ENCODE results near the gene KIF6.

DNA sequence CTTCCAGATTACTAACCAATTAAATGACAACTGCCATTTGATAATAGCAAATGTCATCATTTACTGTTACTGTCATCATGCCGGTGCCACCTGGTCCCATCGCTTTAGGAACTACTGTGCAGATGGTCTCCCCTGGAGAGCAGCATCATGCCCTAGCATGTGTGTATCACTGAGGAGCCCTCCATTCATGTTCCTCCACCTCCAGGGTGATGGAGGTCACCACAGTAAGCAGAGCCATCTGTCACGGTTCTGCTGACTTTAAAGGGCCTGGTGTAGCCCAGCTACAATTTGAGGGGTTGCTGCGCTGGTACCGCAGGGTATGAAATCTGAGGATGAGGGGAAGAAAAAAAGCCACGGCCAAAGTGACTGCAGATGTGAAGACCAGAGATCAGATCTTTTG lies 283.9 kb downstream of the KIF6 start:
- TF ChIP-seq, protein P1, sequence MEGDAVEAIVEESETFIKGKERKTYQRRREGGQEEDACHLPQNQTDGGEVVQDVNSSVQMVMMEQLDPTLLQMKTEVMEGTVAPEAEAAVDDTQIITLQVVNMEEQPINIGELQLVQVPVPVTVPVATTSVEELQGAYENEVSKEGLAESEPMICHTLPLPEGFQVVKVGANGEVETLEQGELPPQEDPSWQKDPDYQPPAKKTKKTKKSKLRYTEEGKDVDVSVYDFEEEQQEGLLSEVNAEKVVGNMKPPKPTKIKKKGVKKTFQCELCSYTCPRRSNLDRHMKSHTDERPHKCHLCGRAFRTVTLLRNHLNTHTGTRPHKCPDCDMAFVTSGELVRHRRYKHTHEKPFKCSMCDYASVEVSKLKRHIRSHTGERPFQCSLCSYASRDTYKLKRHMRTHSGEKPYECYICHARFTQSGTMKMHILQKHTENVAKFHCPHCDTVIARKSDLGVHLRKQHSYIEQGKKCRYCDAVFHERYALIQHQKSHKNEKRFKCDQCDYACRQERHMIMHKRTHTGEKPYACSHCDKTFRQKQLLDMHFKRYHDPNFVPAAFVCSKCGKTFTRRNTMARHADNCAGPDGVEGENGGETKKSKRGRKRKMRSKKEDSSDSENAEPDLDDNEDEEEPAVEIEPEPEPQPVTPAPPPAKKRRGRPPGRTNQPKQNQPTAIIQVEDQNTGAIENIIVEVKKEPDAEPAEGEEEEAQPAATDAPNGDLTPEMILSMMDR (IDR thresholded peaks at IDR 0.05): no peak
- TF ChIP-seq POLR2A (IDR thresholded peaks at IDR 0.05): no peak
